IMR-90 (cell line): ENCODE measurements around the gene ZDHHC22. TPM values are rescaled to one million over a fixed set of nuclear protein-coding genes. Genes with fewer than 3 reads are reported as not detected.

Source experiments
- ATAC-seq: fragments of 200-7000 bp; cut with Tn5 transposase; 2 replicates; pipeline ENCODE4 v1.9.1; 2020; ENCODE audit warnings: low read depth, mild to moderate bottlenecking, moderate library complexity
- BruUV-seq: library from RNA; stranded (reverse); fragments of 400-500 nt; replicated peaks from 2 replicates; lab custom pipeline; 2021; lab: Mats Ljungman, UMichigan
- CTCF ChIA-PET: fragments of 300-600 bp; formaldehyde crosslinking; extraction: SDS; loops from one replicate; lab custom pipeline; 2021; ENCODE audit warnings: antibody characterized with exemption; lab: Yijun Ruan, JAX
- POLR2A ChIA-PET: fragments of 300-600 bp; sonication (Branson Sonifier 250); formaldehyde crosslinking; loops from one replicate; lab custom pipeline; 2022; ENCODE audit warnings: antibody characterized with exemption; ENCODE audit not compliant: unreplicated experiment; lab: Charles Lee
- DNase-seq: peaks from one replicate; pipeline ENCODE4 v3.0.0; 2013
- H2AFZ ChIP-seq: replicated peaks from 2 replicates; pipeline ENCODE3; 2013; ENCODE audit warnings: low read length, mild to moderate bottlenecking; ENCODE audit not compliant: poor library complexity
- H2AK5ac ChIP-seq: 2 replicates; pipeline ENCODE4 v1.6.1; 2013; ENCODE audit warnings: low read depth, low read length, inconsistent platforms
- H2AK9ac ChIP-seq: replicated peaks from 2 replicates; pipeline ENCODE3; 2013; ENCODE audit warnings: mild to moderate bottlenecking, low read depth, low read length, moderate library complexity; ENCODE audit not compliant: poor library complexity
- H2BK120ac ChIP-seq: 2 replicates; pipeline ENCODE4 v1.6.1; 2013; ENCODE audit warnings: low read depth, low read length, inconsistent platforms
- H2BK15ac ChIP-seq: 3 replicates; pipeline ENCODE4 v1.6.1; 2013; ENCODE audit warnings: low read depth, low read length, inconsistent platforms
- H2BK20ac ChIP-seq: 2 replicates; pipeline ENCODE4 v1.6.1; 2013; ENCODE audit warnings: low read depth, mild to moderate bottlenecking, inconsistent platforms, low read length, moderate library complexity
- H2BK5ac ChIP-seq: 2 replicates; pipeline ENCODE4 v1.6.1; 2013; ENCODE audit warnings: mild to moderate bottlenecking, low read depth, low read length, inconsistent platforms; ENCODE audit not compliant: poor library complexity, severe bottlenecking
- H3K14ac ChIP-seq: replicated peaks from 2 replicates; pipeline ENCODE4 v1.6.1; 2013; ENCODE audit warnings: low read depth, low read length, inconsistent platforms
- H3K18ac ChIP-seq: 2 replicates; pipeline ENCODE4 v1.6.1; 2013; ENCODE audit warnings: low read depth, low read length, control low read depth
- H3K23ac ChIP-seq: 2 replicates; pipeline ENCODE4 v1.6.1; 2013; ENCODE audit warnings: low read depth, low read length, inconsistent platforms
- H3K27ac ChIP-seq: 2 replicates; pipeline ENCODE4 v1.5.1; 2013; ENCODE audit warnings: mild to moderate bottlenecking, control low read depth, low read length; ENCODE audit not compliant: insufficient read depth
- H3K27me3 ChIP-seq: 2 replicates; pipeline ENCODE4 v1.6.1; 2013; ENCODE audit warnings: low read length; ENCODE audit not compliant: control insufficient read depth, insufficient read depth
- H3K36me3 ChIP-seq: 2 replicates; pipeline ENCODE4 v1.6.1; 2013; ENCODE audit warnings: low read length, mixed read lengths; ENCODE audit not compliant: control insufficient read depth, insufficient read depth
- H3K4ac ChIP-seq: 2 replicates; pipeline ENCODE4 v1.6.1; 2013; ENCODE audit warnings: low read depth, low read length, inconsistent platforms
- H3K4me1 ChIP-seq: 2 replicates; pipeline ENCODE4 v1.6.1; 2013; ENCODE audit warnings: low read length, mixed read lengths; ENCODE audit not compliant: control insufficient read depth, insufficient read depth
- H3K4me2 ChIP-seq: 2 replicates; pipeline ENCODE4 v1.6.1; 2013; ENCODE audit warnings: low read depth, mild to moderate bottlenecking, control low read depth, low read length, moderate library complexity
- H3K4me3 ChIP-seq: 2 replicates; pipeline ENCODE4 v1.5.1; 2013; ENCODE audit warnings: low read depth, mild to moderate bottlenecking, control low read depth, low read length, moderate library complexity; ENCODE audit not compliant: insufficient read depth
- H3K56ac ChIP-seq: 2 replicates; pipeline ENCODE4 v1.6.1; 2013; ENCODE audit warnings: low read length, inconsistent platforms; ENCODE audit not compliant: insufficient read depth; ENCODE audit errors: extremely low read depth
- H3K79me1 ChIP-seq, 2 experiments: 2 replicates each; pipeline ENCODE4 v1.6.1; 2013; ENCODE audit warnings: low read length in 2 of 2, inconsistent platforms in 1 of 2, low read depth in 1 of 2
- H3K9ac ChIP-seq: 2 replicates; pipeline ENCODE4 v1.6.1; 2013; ENCODE audit warnings: low read depth, low read length, control low read depth
- H3K9me1 ChIP-seq: 2 replicates; pipeline ENCODE4 v1.6.1; 2013; ENCODE audit warnings: low read length, inconsistent platforms; ENCODE audit not compliant: insufficient read depth
- H3K9me3 ChIP-seq: 2 replicates; pipeline ENCODE4 v1.6.1; 2013; ENCODE audit warnings: low read length; ENCODE audit not compliant: control insufficient read depth, insufficient read depth
- H4K20me1 ChIP-seq: 2 replicates; pipeline ENCODE4 v1.6.1; 2013; ENCODE audit warnings: low read length, inconsistent platforms; ENCODE audit not compliant: insufficient read depth
- H4K5ac ChIP-seq: 2 replicates; pipeline ENCODE4 v1.6.1; 2013; ENCODE audit warnings: mild to moderate bottlenecking, low read depth, low read length, control low read depth
- H4K8ac ChIP-seq, 2 experiments: 2 replicates each; pipeline ENCODE4 v1.6.1; 2013; ENCODE audit warnings: low read depth in 2 of 2, low read length in 2 of 2, control low read depth in 1 of 2, inconsistent platforms in 1 of 2
- H4K91ac ChIP-seq: 2 replicates; pipeline ENCODE4 v1.6.1; 2013; ENCODE audit warnings: low read depth, low read length, inconsistent platforms; ENCODE audit not compliant: insufficient read depth
- BHLHE40 ChIP-seq: fragments of 150-350 bp; IDR thresholded peaks from 2 replicates; pipeline ENCODE4 v1.6.1; 2016; ENCODE audit warnings: mild to moderate bottlenecking, low read depth, low read length
- CEBPB ChIP-seq: IDR thresholded peaks from 2 replicates; pipeline ENCODE4 v1.6.1; 2012; ENCODE audit warnings: low read depth, low read length, improper control_type of control experiment
- CHD1 ChIP-seq: IDR thresholded peaks from 2 replicates; pipeline ENCODE4 v1.6.1; 2012; ENCODE audit warnings: low read depth, low read length, improper control_type of control experiment
- CTCF ChIP-seq: conservative IDR thresholded peaks from 2 replicates; pipeline ENCODE4 v1.5.1; 2012; ENCODE audit warnings: mild to moderate bottlenecking, low read depth, low read length, improper control_type of control experiment
- ELK1 ChIP-seq: fragments of 150-350 bp; IDR thresholded peaks from 2 replicates; pipeline ENCODE4 v1.6.1; 2016; ENCODE audit warnings: low read depth, mild to moderate bottlenecking, low read length, moderate library complexity, borderline replicate concordance
- FOS ChIP-seq: fragments of 150-350 bp; IDR thresholded peaks from 2 replicates; pipeline ENCODE4 v1.6.1; 2016; ENCODE audit warnings: low read depth, low read length
- MAFK ChIP-seq: IDR thresholded peaks from 2 replicates; pipeline ENCODE4 v1.6.1; 2012; ENCODE audit warnings: low read depth, low read length, improper control_type of control experiment
- MAZ ChIP-seq: IDR thresholded peaks from 2 replicates; pipeline ENCODE4 v1.6.1; 2012; ENCODE audit warnings: low read depth, mild to moderate bottlenecking, low read length, improper control_type of control experiment, moderate library complexity, borderline replicate concordance
- MXI1 ChIP-seq: IDR thresholded peaks from 2 replicates; pipeline ENCODE4 v1.6.1; 2012; ENCODE audit warnings: low read depth, mild to moderate bottlenecking, low read length, moderate library complexity, borderline replicate concordance
- NFE2L2 ChIP-seq: fragments of 150-350 bp; IDR thresholded peaks from 2 replicates; pipeline ENCODE4 v1.6.1; 2016; ENCODE audit warnings: low read depth, mild to moderate bottlenecking, low read length
- POLR2A ChIP-seq: IDR thresholded peaks from 2 replicates; pipeline ENCODE4 v1.6.1; 2012; ENCODE audit warnings: mild to moderate bottlenecking, low read depth, low read length
- RAD21 ChIP-seq: IDR thresholded peaks from 2 replicates; pipeline ENCODE4 v1.6.1; 2012; ENCODE audit warnings: low read length, improper control_type of control experiment
- RCOR1 ChIP-seq: IDR thresholded peaks from 2 replicates; pipeline ENCODE4 v1.6.1; 2012; ENCODE audit warnings: mild to moderate bottlenecking, low read length, improper control_type of control experiment; ENCODE audit not compliant: insufficient replicate concordance
- RFX5 ChIP-seq: IDR thresholded peaks from 2 replicates; pipeline ENCODE4 v1.8.0; 2012; ENCODE audit warnings: low read depth, mild to moderate bottlenecking, low read length, moderate library complexity
- SMC3 ChIP-seq: fragments of 150-350 bp; IDR thresholded peaks from 2 replicates; pipeline ENCODE4 v1.6.1; 2016; ENCODE audit warnings: low read depth, mild to moderate bottlenecking, antibody characterized with exemption, low read length, moderate library complexity
- USF2 ChIP-seq: fragments of 150-350 bp; IDR thresholded peaks from 2 replicates; pipeline ENCODE4 v1.6.1; 2017; ENCODE audit warnings: mild to moderate bottlenecking, antibody characterized with exemption, low read length, low read depth
- WGBS, 2 experiments: methylation state at CpG; one replicate each; pipeline versions ENCODE4 v1.1.5 to v1.1.7; 2013; ENCODE audit warnings: missing lambda C conversion rate in 2 of 2; ENCODE audit not compliant: insufficient read length in 1 of 2; ENCODE audit errors: extremely low coverage in 2 of 2; 5-methylcytosine and 5-hydroxymethylcytosine counted together
- dilution Hi-C: fragments of 300-500 bp; cut with HindIII; formaldehyde crosslinking; loops from one replicate; pipeline ENCODE4 v1.14.3; 2018; ENCODE audit warnings: low sequenced_read_pairs; ENCODE audit not compliant: unreplicated experiment
- in situ Hi-C: fragments of 300-500 bp; cut with MboI; formaldehyde crosslinking; loops from 3 replicates; pipeline ENCODE4 v1.14.3; 2019; ENCODE audit warnings: low sequenced_read_pairs, inconsistent platforms, mixed read lengths
- intact Hi-C: fragments of 100-400 bp; cut with micrococcal nuclease; formaldehyde crosslinking; loops from 2 replicates; pipeline ENCODE4 v1.10.0; 2022
- polyA plus RNA-seq, 3 experiments: library from polyadenylated mRNA; depleted of rRNA; stranded (reverse); fragments of >200 nt; gene quantifications; 2 replicates each; pipeline ENCODE4 v1.2.3, GENCODE V29; 2012; ENCODE audit warnings: low replicate concordance in 1 of 3
- total RNA-seq: library from RNA; depleted of rRNA; stranded (reverse); fragments of >200 nt; gene quantifications from 2 replicates; pipeline ENCODE4 v1.2.3, GENCODE V29; 2012

ZDHHC22 gene
- total and polyA plus RNA-seq, 2 of the 4 experiments (the other 2 are of a cell fraction): not detected

DNA sequence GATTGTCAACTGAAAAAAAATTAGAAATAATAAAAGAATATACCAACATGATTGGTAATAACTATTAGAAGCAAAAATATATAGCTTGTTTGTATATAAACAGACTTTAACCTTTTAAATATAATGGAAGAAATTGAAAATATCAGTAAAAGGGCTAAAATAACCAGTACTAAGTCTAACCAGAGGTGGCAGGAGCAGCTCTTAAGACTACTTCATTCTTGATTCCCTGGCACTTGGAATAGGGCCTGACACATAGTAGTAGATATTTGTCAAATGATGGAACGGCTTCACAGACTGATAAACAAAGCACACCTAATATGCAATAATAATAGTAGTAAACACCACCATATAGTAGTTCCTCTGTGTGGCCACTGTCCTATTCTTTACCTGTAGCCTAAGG, 49.4 kb upstream of the ZDHHC22 start:
- Histone ChIP-seq H4K8ac (no peak overlapping the region), H3K4me2 (no peak overlapping the region), H2AK9ac (no peak overlapping the region), H2BK120ac (no peak overlapping the region), H4K5ac (no peak overlapping the region), H3K4me1 (no peaks in the 10 kb centered on the region), H4K91ac (no peak overlapping the region), H3K4ac (no peak overlapping the region), H3K9me1 (no peaks in the 10 kb centered on the region), H3K9me3 (no peaks in the 10 kb centered on the region), H3K27me3 (peaks cover 6% of the 10 kb centered on the region), H3K9ac (no peak overlapping the region), H3K79me1 (no peaks in the 10 kb centered on the region), H3K27ac (no peak overlapping the region), H2BK20ac (no peak overlapping the region), H3K18ac (no peak overlapping the region), H3K23ac (no peak overlapping the region), H2BK15ac (no peak overlapping the region), H3K14ac (no peak overlapping the region), H2AK5ac (no peak overlapping the region), H2AFZ (no peak overlapping the region), H3K56ac (no peak overlapping the region), H3K4me3 (no peak overlapping the region), H4K20me1 (no peaks in the 10 kb centered on the region), H2BK5ac (no peak overlapping the region), H3K36me3 (no peaks in the 10 kb centered on the region)
- intact Hi-C loops: no loop called here
- no peak for ATAC-seq
- no TSS peak for BruUV-seq
- in situ Hi-C loops: no loop called here
- ChIA-PET POLR2A (no interaction called here), CTCF (no interaction called here)
- no peak for TF ChIP-seq MAFK
- TF ChIP-seq POLR2A: no peak
- no peak for TF ChIP-seq CEBPB
- no peak for TF ChIP-seq NFE2L2
- TF ChIP-seq MXI1: no peak
- no peak for TF ChIP-seq RAD21
- TF ChIP-seq USF2: no peak
- TF ChIP-seq RFX5: no peak
- no peak for TF ChIP-seq FOS
- no peak for TF ChIP-seq ELK1
- no peak for TF ChIP-seq MAZ
- TF ChIP-seq CTCF: no peak
- no peak for TF ChIP-seq BHLHE40
- no peak for TF ChIP-seq CHD1
- TF ChIP-seq RCOR1: no peak
- TF ChIP-seq SMC3: no peak
- no peak for DNase-seq
- WGBS, 2 experiments: no CpG with 5 or more reads among the region's 1 CpG
- dilution Hi-C loops: no loop called here
